Endothelial cell of umbilical vein (primary cell): ENCODE data around the gene TEX38. TPM values are rescaled to one million over a fixed set of nuclear protein-coding genes. Genes with fewer than 3 reads are reported as not detected.

Source experiments
- BruUV-seq: library from RNA; stranded (reverse); fragments of 400-500 nt; replicated peaks from 2 replicates; lab custom pipeline; 2021; lab: Mats Ljungman, UMichigan
- CTCF ChIA-PET: fragments of 300-600, 350-600 bp; sonication (Branson Sonifier 250); formaldehyde crosslinking; loops from one replicate; lab custom pipeline; 2021; ENCODE audit warnings: antibody characterized with exemption, inconsistent platforms; lab: Charles Lee
- POLR2A ChIA-PET: fragments of 300-600, 350-600 bp; sonication (Branson Sonifier 250); formaldehyde crosslinking; loops from one replicate; lab custom pipeline; 2021; ENCODE audit warnings: antibody characterized with exemption, inconsistent platforms; lab: Charles Lee
- DNase-seq: peaks from one replicate; pipeline ENCODE4 v3.0.0-alpha.2; 2011; ENCODE audit warnings: low read depth, low spot score
- FAIRE-seq: peaks from 2 replicates; lab custom pipeline; 2011; peaks lifted over from hg19 to GRCh38; lab: Jason Lieb, UNC
- H2AFZ ChIP-seq: 2 replicates; pipeline ENCODE4 v1.6.0; 2012; ENCODE audit warnings: low read depth, low read length, control low read depth, inconsistent platforms
- H3K27ac ChIP-seq: 2 replicates; pipeline ENCODE4 v1.5.1; 2011; ENCODE audit warnings: low read depth, mild to moderate bottlenecking, control low read depth, low read length, moderate library complexity; ENCODE audit not compliant: insufficient read depth
- H3K27me3 ChIP-seq, 2 experiments: 2 replicates each; pipeline versions ENCODE4 v1.6.0 to v1.6.1; 2011; ENCODE audit warnings: low read length in 2 of 2, mixed read lengths in 1 of 2; ENCODE audit not compliant: control insufficient read depth in 2 of 2, insufficient read depth in 2 of 2
- H3K36me3 ChIP-seq, 2 experiments: 2 replicates in 1 of 2; 3 replicates in 1 of 2; pipeline ENCODE4 v1.5.1; 2011; ENCODE audit warnings: low read length in 2 of 2, mild to moderate bottlenecking in 1 of 2, moderate library complexity in 1 of 2; ENCODE audit not compliant: control insufficient read depth in 2 of 2, insufficient read depth in 2 of 2; ENCODE audit errors: extremely low read depth in 1 of 2
- H3K4me1 ChIP-seq: 3 replicates; pipeline ENCODE4 v1.5.1; 2011; ENCODE audit warnings: mild to moderate bottlenecking, low read length; ENCODE audit not compliant: control insufficient read depth, insufficient read depth; ENCODE audit errors: extremely low read depth
- H3K4me2 ChIP-seq: 2 replicates; pipeline ENCODE4 v1.6.1; 2011; ENCODE audit warnings: low read length, control low read depth, mixed read lengths; ENCODE audit not compliant: insufficient read depth
- H3K4me3 ChIP-seq, 3 experiments: fragments of 200-600 bp in 1 of 3; sonication (generic), shearing (Covaris generic) in 1 of 3; replicated peaks in 1 of 3; 2 replicates each; pipeline ENCODE4 v1.5.1; 2011 to 2016; ENCODE audit warnings: control low read depth in 3 of 3, low read length in 3 of 3, mild to moderate bottlenecking in 2 of 3, inconsistent platforms in 1 of 3, low read depth in 1 of 3, moderate library complexity in 1 of 3; ENCODE audit not compliant: insufficient read depth in 1 of 3
- H3K79me2 ChIP-seq: 2 replicates; pipeline ENCODE4 v1.6.0; 2012; ENCODE audit warnings: low read length, inconsistent platforms; ENCODE audit not compliant: control insufficient read depth, insufficient read depth
- H3K9ac ChIP-seq: replicated peaks from 2 replicates; pipeline ENCODE3; 2011; ENCODE audit warnings: low read length, control low read depth; ENCODE audit not compliant: insufficient read depth; ENCODE audit errors: extremely low read depth
- H3K9me1 ChIP-seq: replicated peaks from 3 replicates; pipeline ENCODE4 v1.6.0; 2011; ENCODE audit warnings: mild to moderate bottlenecking, low read length; ENCODE audit not compliant: control insufficient read depth, insufficient read depth; ENCODE audit errors: extremely low read depth
- H3K9me3 ChIP-seq: replicated peaks from 2 replicates; pipeline ENCODE4 v1.5.1; 2012; ENCODE audit warnings: low read length, inconsistent platforms; ENCODE audit not compliant: control insufficient read depth, insufficient read depth
- H4K20me1 ChIP-seq: replicated peaks from 2 replicates; pipeline ENCODE3; 2011; ENCODE audit warnings: mild to moderate bottlenecking, low read length; ENCODE audit not compliant: control insufficient read depth, insufficient read depth; ENCODE audit errors: extremely low read depth
- CTCF ChIP-seq, 2 donors: IDR thresholded peaks; 1 replicate in 1 of 2; 2 replicates in 1 of 2; pipeline ENCODE4 v1.5.1; 2011; ENCODE audit warnings: low read length in 2 of 2, mild to moderate bottlenecking in 2 of 2, moderate library complexity in 2 of 2, control low read depth in 1 of 2, inconsistent platforms in 1 of 2, low read depth in 1 of 2; ENCODE audit not compliant: insufficient read depth in 1 of 2; ENCODE audit errors: extremely low read depth in 1 of 2
- EZH2 ChIP-seq: IDR thresholded peaks from 2 replicates; pipeline ENCODE4 v1.6.1; 2012; ENCODE audit warnings: borderline replicate concordance, low read depth, mild to moderate bottlenecking, moderate library complexity, low read length, inconsistent platforms; ENCODE audit not compliant: severe bottlenecking
- FOS ChIP-seq: IDR thresholded peaks from 2 replicates; pipeline ENCODE4 v1.6.1; 2011; ENCODE audit warnings: mild to moderate bottlenecking, low read length, moderate library complexity, borderline replicate concordance; ENCODE audit not compliant: insufficient read depth
- GATA2 ChIP-seq: IDR thresholded peaks from 2 replicates; pipeline ENCODE4 v1.7.0; 2011; ENCODE audit warnings: low read depth, mild to moderate bottlenecking, moderate library complexity, mixed read lengths, low read length; ENCODE audit not compliant: insufficient read length, insufficient read depth
- JUN ChIP-seq: IDR thresholded peaks from 2 replicates; pipeline ENCODE4 v1.6.1; 2011; ENCODE audit warnings: borderline replicate concordance, low read depth; ENCODE audit not compliant: insufficient read length, insufficient read depth
- MAX ChIP-seq: IDR thresholded peaks from 2 replicates; pipeline ENCODE4 v1.6.1; 2011; ENCODE audit not compliant: insufficient read depth, insufficient read length
- MYC ChIP-seq: IDR thresholded peaks from one replicate; pipeline ENCODE4 v1.6.1; 2011; ENCODE audit warnings: mild to moderate bottlenecking, low read depth, low read length
- POLR2A ChIP-seq: IDR thresholded peaks from 2 replicates; pipeline ENCODE4 v1.6.1; 2012; ENCODE audit warnings: low read depth, mild to moderate bottlenecking, control low read depth, low read length
- POLR2AphosphoS5 ChIP-seq: IDR thresholded peaks from 2 replicates; pipeline ENCODE4 v1.6.1; 2012; ENCODE audit warnings: low read depth, mild to moderate bottlenecking, control low read depth, low read length, moderate library complexity; ENCODE audit not compliant: insufficient read depth
- dilution Hi-C: fragments of 300-500 bp; cut with MboI; formaldehyde crosslinking; loops from one replicate; pipeline ENCODE4 v1.15.0; 2019; ENCODE audit warnings: low sequenced_read_pairs; ENCODE audit not compliant: extremely low pct_ligation_motif_present
- intact Hi-C: fragments of 100-400 bp; cut with micrococcal nuclease; formaldehyde crosslinking; loops from one replicate; pipeline ENCODE4 v1.10.0; 2022
- polyA plus RNA-seq, 4 experiments: library from polyadenylated mRNA; depleted of rRNA in 3 of 4; stranded (reverse) in 3 of 4; unstranded in 1 of 4; fragments of >200 nt; gene quantifications; 2 replicates each; pipeline versions ENCODE4 v1.2.1 to v1.2.3, GENCODE V29; 2011 to 2012; ENCODE audit warnings: missing spikeins in 1 of 4
- total RNA-seq: library from RNA; stranded (reverse); gene quantifications from 2 replicates; pipeline ENCODE4 v1.2.3, GENCODE V29; 2021

The TEX38 gene
- total and polyA plus RNA-seq, 2 donors (not counting 3 experiments of a cell fraction or from before 2014, with no cell fraction given): not detected

DNA sequence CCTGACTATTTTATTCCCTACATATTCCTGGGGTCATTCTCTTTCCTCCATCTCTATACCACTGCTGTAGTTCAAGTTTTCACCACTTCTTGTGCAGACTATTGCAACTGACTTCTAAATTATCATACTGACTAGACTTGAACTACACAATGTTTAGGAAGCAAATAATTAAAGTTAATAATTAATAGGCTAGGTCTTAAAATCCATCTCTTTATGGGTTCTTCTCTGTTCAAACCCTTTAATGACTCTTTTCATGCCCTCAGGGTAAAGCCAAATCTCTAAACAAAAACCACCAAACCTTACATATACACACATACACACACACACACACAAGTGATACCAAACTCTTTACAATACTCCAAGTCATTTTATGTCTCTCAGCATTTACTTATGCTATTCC lies 32.7 kb upstream of the TEX38 start:
- POLR2A ChIA-PET: no interaction called here
- intact Hi-C loops: no loop called here
- no peak for FAIRE-seq

GRCh38 chr1:46639547-46639946 lies 32.1 kb upstream of the TEX38 start:
- H3K9me3 ChIP-seq: no peaks in the 10 kb centered on the region
- no peak overlapping the region for H2AFZ ChIP-seq
- H3K36me3 ChIP-seq: peaks cover 0 to 10% of the 10 kb centered on the region in 2 experiments
- ChIA-PET POLR2A (no interaction called here), CTCF (no interaction called here)
- no TSS peak for BruUV-seq
- FAIRE-seq (no peak), DNase-seq (no peak)
- no peak overlapping the region for H3K9ac ChIP-seq
- H3K79me2 ChIP-seq: no peaks in the 10 kb centered on the region
- no peaks in the 10 kb centered on the region for H3K27me3 ChIP-seq
- no peak overlapping the region for H3K4me2 ChIP-seq
- H4K20me1 ChIP-seq: no peaks in the 10 kb centered on the region
- TF ChIP-seq POLR2AphosphoS5: no peak
- no peak for TF ChIP-seq MAX
- no peak for TF ChIP-seq JUN
- no peak for TF ChIP-seq CTCF (IDR thresholded peaks at IDR 0.05; ENCODE audit: extremely low read depth in 1 of 2, insufficient read depth in 1 of 2, low read depth in 1 of 2, low read length in 2 of 2)
- TF ChIP-seq FOS: no peak
- TF ChIP-seq EZH2: no peak
- no peak for TF ChIP-seq MYC
- TF ChIP-seq POLR2A: no peak
- TF ChIP-seq GATA2: no peak
- no peaks in the 10 kb centered on the region for H3K4me1 ChIP-seq
- no peak overlapping the region for H3K27ac ChIP-seq
- no peaks in the 10 kb centered on the region for H3K9me1 ChIP-seq
- dilution Hi-C loops (no loop called here), intact Hi-C loops (no loop called here)
- H3K4me3 ChIP-seq: no peak overlapping the region

More for the DNA sequence above, 32.7 kb upstream of the TEX38 start:
- Histone ChIP-seq H3K27me3 (no peaks in the 10 kb centered on the region), H3K4me2 (no peak overlapping the region), H3K36me3 (peaks cover 0 to 10% of the 10 kb centered on the region in 2 experiments), H3K9me1 (no peaks in the 10 kb centered on the region), H2AFZ (no peak overlapping the region), H4K20me1 (no peaks in the 10 kb centered on the region), H3K9me3 (no peaks in the 10 kb centered on the region), H3K4me1 (no peaks in the 10 kb centered on the region), H3K9ac (no peak overlapping the region), H3K79me2 (no peaks in the 10 kb centered on the region), H3K27ac (no peak overlapping the region), H3K4me3 (no peak overlapping the region)
- dilution Hi-C loops: no loop called here
- CTCF ChIA-PET: no interaction called here
- TF ChIP-seq POLR2AphosphoS5 (no peak), CTCF (IDR thresholded peaks at IDR 0.05; ENCODE audit: extremely low read depth in 1 of 2, insufficient read depth in 1 of 2, low read depth in 1 of 2, low read length in 2 of 2) (no peak), MYC (no peak)
- DNase-seq: no peak
- BruUV-seq: no TSS peak
